Ovary (tissue), 3 donors: ENCODE measurements around the gene CARMIL1.

Source experiments
- CTCF ChIP-seq, 3 donors: fragments of 450-650 bp in 2 of 3; fragments of 200-600 bp in 1 of 3; IDR thresholded peaks; one replicate each; pipeline versions ENCODE4 v1.5.1 to v1.8.0; 2016 to 2022; ENCODE audit warnings: antibody characterized with exemption in 3 of 3, mild to moderate bottlenecking in 1 of 3
- EP300 ChIP-seq: sonication (generic); formaldehyde crosslinking; IDR thresholded peaks from one replicate; pipeline ENCODE4 v1.6.1; 2017; ENCODE audit warnings: antibody characterized with exemption
- donor health status: DM: no; HTN: no; CAD: no.

GRCh38 chr6:25316626-25317025, 37.5 kb downstream of the CARMIL1 start:
- TF ChIP-seq CTCF (IDR thresholded peaks at IDR 0.05) (no peak), EP300 (no peak)
